Muscle of leg (tissue), 11 donors: ENCODE measurements around the gene SNRPN. TPM values are rescaled to one million over a fixed set of nuclear protein-coding genes. Genes with fewer than 3 reads are reported as not detected.
"Not testable (repeated sequence)": the region's sequence is repeated elsewhere in the genome, so short reads cannot be mapped to it uniquely, and the experiment has no call there.

Experiments used
- DNase-seq: peaks from one replicate; pipeline ENCODE4 v3.0.0; 2013
- H3K27ac ChIP-seq: one replicate; pipeline ENCODE4 v1.5.1; 2013; ENCODE audit warnings: mild to moderate bottlenecking, low read length, control low read depth
- H3K27me3 ChIP-seq: one replicate; pipeline ENCODE4 v1.6.1; 2013; ENCODE audit warnings: low read length; ENCODE audit not compliant: control insufficient read depth, insufficient read depth
- H3K36me3 ChIP-seq: one replicate; pipeline ENCODE4 v1.6.1; 2013; ENCODE audit warnings: low read length; ENCODE audit not compliant: control insufficient read depth, insufficient read depth
- H3K4me1 ChIP-seq: one replicate; pipeline ENCODE4 v1.6.1; 2013; ENCODE audit warnings: low read length; ENCODE audit not compliant: control insufficient read depth, insufficient read depth
- H3K4me3 ChIP-seq: one replicate; pipeline ENCODE4 v1.5.1; 2013; ENCODE audit warnings: low read length, control low read depth
- H3K9me3 ChIP-seq: replicated peaks from 2 replicates; pipeline ENCODE4 v1.6.1; 2013; ENCODE audit warnings: low read depth, low read length; ENCODE audit not compliant: control insufficient read depth
- WGBS: methylation state at CpG from one replicate; pipeline ENCODE4 v1.1.5; 2013; ENCODE audit warnings: missing lambda C conversion rate; ENCODE audit not compliant: insufficient coverage; 5-methylcytosine and 5-hydroxymethylcytosine counted together
- polyA plus RNA-seq, 8 donors: library from polyadenylated mRNA; unstranded; fragments of 120-200 nt; gene quantifications; one replicate each; pipeline versions ENCODE4 v1.2.1 to v1.2.3, GENCODE V29; 2013; ENCODE audit warnings: inconsistent platforms in 1 of 8, low replicate concordance in 1 of 8; ENCODE audit not compliant: insufficient read length in 8 of 8, insufficient read depth in 1 of 8
- total RNA-seq: library from RNA; stranded (reverse); fragments of 120-200 nt; gene quantifications from one replicate; pipeline ENCODE4 v1.2.4, GENCODE V29; 2013

Gene SNRPN
- total and polyA plus RNA-seq, 9 donors, result 194 to 242 (median 235) TPM

- H3K27me3 ChIP-seq, result no peaks in the 10 kb centered on the region
- peaks cover 15% of the 10 kb centered on the region for H3K36me3 ChIP-seq
- H3K9me3 ChIP-seq, result peaks cover 5% of the 10 kb centered on the region
- no peak overlapping the region for H3K4me3 ChIP-seq
- H3K4me1 ChIP-seq, result no peaks in the 10 kb centered on the region
- WGBS, result no CpG with 5 or more reads among the region's 4 CpGs
- no peak overlapping the region for H3K27ac ChIP-seq
- DNase-seq, result no peak
Measured at GRCh38 chr15:24962880-24963279, 8.1 kb downstream of the SNRPN start.

- no peak overlapping the region for H3K27ac ChIP-seq
- H3K4me1 ChIP-seq, result no peaks in the 10 kb centered on the region
- no peak overlapping the region for H3K4me3 ChIP-seq
- H3K9me3 ChIP-seq, result peaks cover 5% of the 10 kb centered on the region
- no peaks in the 10 kb centered on the region for H3K27me3 ChIP-seq
- no peak for DNase-seq
- H3K36me3 ChIP-seq, result peaks cover 15% of the 10 kb centered on the region
- WGBS, result no CpG with 5 or more reads among the region's 4 CpGs
Measured at GRCh38 chr15:24966364-24967103, 11.7 kb downstream of the SNRPN start.

- Histone ChIP-seq H3K4me1 (no peaks in the 10 kb centered on the region), H3K4me3 (no peak overlapping the region), H3K27me3 (no peaks in the 10 kb centered on the region), H3K27ac (no peak overlapping the region), H3K9me3 (peaks cover 5% of the 10 kb centered on the region), H3K36me3 (peaks cover 21% of the 10 kb centered on the region)
- DNase-seq, result no peak
- no CpG with 5 or more reads among the region's 3 CpGs for WGBS
Measured at GRCh38 chr15:24971052-24971451, 16.3 kb downstream of the SNRPN start.

- no peak overlapping the region for H3K27ac ChIP-seq
- peaks cover 19% of the 10 kb centered on the region for H3K36me3 ChIP-seq
- no peaks in the 10 kb centered on the region for H3K4me1 ChIP-seq
- DNase-seq, result no peak
- WGBS, result 94% methylated on average over 6 of the region's 8 CpGs
- H3K27me3 ChIP-seq, result no peaks in the 10 kb centered on the region
- peaks cover 5% of the 10 kb centered on the region for H3K9me3 ChIP-seq
- H3K4me3 ChIP-seq, result no peak overlapping the region
Measured at GRCh38 chr15:24971772-24972171, 17.0 kb downstream of the SNRPN start.

- not testable (repeated sequence) for H3K27ac ChIP-seq, DNase-seq, H3K4me3 ChIP-seq, H3K4me1 ChIP-seq, H3K27me3 ChIP-seq, H3K9me3 ChIP-seq
- H3K36me3 ChIP-seq, result peaks cover 22% of the 10 kb centered on the region
- no CpG with 5 or more reads among the region's 5 CpGs for WGBS
Measured at GRCh38 chr15:24972707-24973106, 17.9 kb downstream of the SNRPN start.

GRCh38 chr15:24976932-24977331 is 22.1 kb downstream of the SNRPN start:
- DNase-seq, result no peak
- Histone ChIP-seq H3K4me1 (no peaks in the 10 kb centered on the region), H3K9me3 (peaks cover 2% of the 10 kb centered on the region), H3K27me3 (no peaks in the 10 kb centered on the region), H3K27ac (no peak overlapping the region), H3K36me3 (peaks cover 27% of the 10 kb centered on the region), H3K4me3 (no peak overlapping the region)
- WGBS, result 84% methylated on average over 3 of the region's 3 CpGs

- no peak for DNase-seq
- WGBS, result 90% methylated on average over 2 of the region's 9 CpGs
- Histone ChIP-seq H3K36me3 (peaks cover 31% of the 10 kb centered on the region), H3K27me3 (no peaks in the 10 kb centered on the region), H3K27ac (no peak overlapping the region), H3K9me3 (peaks cover 2% of the 10 kb centered on the region), H3K4me1 (no peaks in the 10 kb centered on the region), H3K4me3 (no peak overlapping the region)
Measured at GRCh38 chr15:24977686-24978085, 22.9 kb downstream of the SNRPN start.

- Histone ChIP-seq H3K27ac (no peak overlapping the region), H3K36me3 (peaks cover 13% of the 10 kb centered on the region), H3K4me3 (no peak overlapping the region), H3K9me3 (peaks cover 2% of the 10 kb centered on the region), H3K4me1 (no peaks in the 10 kb centered on the region), H3K27me3 (no peaks in the 10 kb centered on the region)
- WGBS, result 83% methylated on average over 1 of the region's 7 CpGs
- no peak for DNase-seq
Measured at GRCh38 chr15:24985224-24985623, 30.4 kb downstream of the SNRPN start.

GRCh38 chr15:24986653-24987052 is 31.9 kb downstream of the SNRPN start:
- Histone ChIP-seq H3K4me1 (no peaks in the 10 kb centered on the region), H3K27ac (no peak overlapping the region), H3K36me3 (peaks cover 13% of the 10 kb centered on the region), H3K9me3 (peaks cover 1% of the 10 kb centered on the region), H3K27me3 (no peaks in the 10 kb centered on the region), H3K4me3 (no peak overlapping the region)
- 91% methylated on average over 5 of the region's 6 CpGs for WGBS
- no peak for DNase-seq

- Histone ChIP-seq H3K27ac (no peak overlapping the region), H3K4me1 (no peaks in the 10 kb centered on the region), H3K27me3 (no peaks in the 10 kb centered on the region), H3K9me3 (peaks cover 29% of the 10 kb centered on the region), H3K4me3 (no peak overlapping the region), H3K36me3 (no peaks in the 10 kb centered on the region)
- DNase-seq, result no peak
- no CpG with 5 or more reads among the region's 1 CpG for WGBS
Measured at GRCh38 chr15:25019434-25019833, 64.6 kb downstream of the SNRPN start.

- Histone ChIP-seq H3K9me3 (peaks cover 31% of the 10 kb centered on the region), H3K27me3 (no peaks in the 10 kb centered on the region), H3K4me1 (no peaks in the 10 kb centered on the region), H3K36me3 (no peaks in the 10 kb centered on the region), H3K4me3 (no peak overlapping the region), H3K27ac (no peak overlapping the region)
- WGBS, result no CpG with 5 or more reads among the region's 2 CpGs
- no peak for DNase-seq
Measured at GRCh38 chr15:25022233-25022632, 67.4 kb downstream of the SNRPN start.
